HCT116 (cell line): ENCODE measurements around the gene TNIK. TPM values are rescaled to one million over a fixed set of nuclear protein-coding genes. Genes with fewer than 3 reads are reported as not detected.

Experiments used
- ATAC-seq: fragments of 200-7000 bp; cut with Tn5 transposase; 2 replicates; pipeline ENCODE4 v1.9.1; 2020; ENCODE audit warnings: mild to moderate bottlenecking, moderate library complexity
- BruUV-seq: library from RNA; stranded (reverse); fragments of 400-500 nt; replicated peaks from 2 replicates; lab custom pipeline; 2021; lab: Mats Ljungman, UMichigan
- CTCF ChIA-PET: fragments of 300-600 bp; sonication (Branson Sonifier 250); formaldehyde crosslinking; loops from one replicate; lab custom pipeline; 2021; ENCODE audit warnings: antibody characterized with exemption; lab: Charles Lee
- POLR2A ChIA-PET: fragments of 300-600, 350-600 bp; sonication (Branson Sonifier 250); formaldehyde crosslinking; loops from one replicate; lab custom pipeline; 2021; ENCODE audit warnings: antibody characterized with exemption; lab: Charles Lee
- RAD21 ChIA-PET, 2 experiments: fragments of 300-600 bp; sonication (Branson Sonifier 250); formaldehyde crosslinking; loops; one replicate each; lab custom pipeline; 2023; ENCODE audit warnings: low total read pairs in 2 of 2; ENCODE audit not compliant: uncharacterized antibody in 2 of 2, unreplicated experiment in 2 of 2, low non-redundant PET in 1 of 2; lab: Charles Lee
- DNase-seq: peaks from one replicate; pipeline ENCODE4 v3.0.0-alpha.2; 2010; ENCODE audit warnings: low read depth, low spot score
- H2AFZ ChIP-seq: fragments of 200-600 bp; shearing (Covaris generic), sonication (generic); 2 replicates; pipeline ENCODE4 v1.6.1; 2017; ENCODE audit warnings: low read depth, mixed run types, mixed read lengths, antibody characterized with exemption, low read length; ENCODE audit not compliant: poor library complexity, severe bottlenecking
- H3K27ac ChIP-seq: 2 replicates; pipeline ENCODE4 v1.5.1; 2012; ENCODE audit warnings: low read depth, low read length
- H3K27me3 ChIP-seq: fragments of 200-600 bp; sonication (generic); 2 replicates; pipeline ENCODE4 v1.6.1; 2016; ENCODE audit warnings: mixed run types, low read length, mixed read lengths; ENCODE audit not compliant: insufficient read depth
- H3K36me3 ChIP-seq, 2 experiments: fragments of 200-500 bp in 1 of 2; fragments of 200-600 bp in 1 of 2; sonication (Bioruptor generic) in 1 of 2; sonication (generic) in 1 of 2; 2 replicates each; pipeline versions ENCODE4 v1.5.1 to v1.6.1; 2014 to 2016; ENCODE audit warnings: low read length in 2 of 2, inconsistent platforms in 1 of 2, mixed read lengths in 1 of 2, mixed run types in 1 of 2; ENCODE audit not compliant: insufficient read depth in 2 of 2, control insufficient read depth in 1 of 2
- H3K4me1 ChIP-seq, 2 experiments: fragments of 200-600 bp in 1 of 2; sonication (generic) in 1 of 2; 2 replicates each; pipeline versions ENCODE4 v1.5.1 to v1.6.1; 2012 to 2017; ENCODE audit warnings: low read length in 2 of 2, inconsistent platforms in 1 of 2, mild to moderate bottlenecking in 1 of 2, mixed read lengths in 1 of 2, mixed run types in 1 of 2, moderate library complexity in 1 of 2; ENCODE audit not compliant: insufficient read depth in 2 of 2, control insufficient read depth in 1 of 2
- H3K4me2 ChIP-seq: fragments of 200-600 bp; sonication (generic); 2 replicates; pipeline ENCODE4 v1.6.1; 2017; ENCODE audit warnings: mixed run types, low read length, mixed read lengths
- H3K4me3 ChIP-seq, 2 experiments: fragments of 200-600 bp in 1 of 2; sonication (generic) in 1 of 2; replicated peaks in 1 of 2; 2 replicates each; pipeline ENCODE4 v1.5.1; 2011 to 2016; ENCODE audit warnings: low read length in 2 of 2, control low read depth in 1 of 2, low read depth in 1 of 2, mild to moderate bottlenecking in 1 of 2, mixed read lengths in 1 of 2, mixed run types in 1 of 2
- H3K79me2 ChIP-seq: fragments of 200-600 bp; sonication (generic); 2 replicates; pipeline ENCODE4 v1.6.1; 2017; ENCODE audit warnings: mild to moderate bottlenecking, mixed run types, low read length, moderate library complexity, mixed read lengths; ENCODE audit not compliant: insufficient read depth
- H3K9ac ChIP-seq: fragments of 200-600 bp; sonication (generic); 2 replicates; pipeline ENCODE4 v1.6.1; 2016; ENCODE audit warnings: low read length, mixed read lengths
- H3K9me2 ChIP-seq: fragments of 200-600 bp; sonication (generic), shearing (Covaris generic); 2 replicates; pipeline ENCODE4 v1.6.1; 2017; ENCODE audit warnings: mixed run types, mild to moderate bottlenecking, moderate library complexity; ENCODE audit not compliant: insufficient read depth
- H3K9me3 ChIP-seq, 2 experiments: fragments of 200-500 bp in 1 of 2; fragments of 200-600 bp in 1 of 2; sonication (Bioruptor generic) in 1 of 2; sonication (generic) in 1 of 2; 2 replicates each; pipeline ENCODE4 v1.6.1; 2014 to 2017; ENCODE audit warnings: low read length in 2 of 2, mixed read lengths in 2 of 2, inconsistent platforms in 1 of 2, low read depth in 1 of 2, mild to moderate bottlenecking in 1 of 2, mixed run types in 1 of 2, moderate library complexity in 1 of 2; ENCODE audit not compliant: control insufficient read depth in 1 of 2, insufficient read depth in 1 of 2
- H4K20me1 ChIP-seq: fragments of 200-600 bp; sonication (generic), shearing (Covaris generic); 2 replicates; pipeline ENCODE4 v1.6.1; 2017; ENCODE audit warnings: mixed run types, mild to moderate bottlenecking, moderate library complexity; ENCODE audit not compliant: insufficient read depth
- CBX3 ChIP-seq: IDR thresholded peaks from 2 replicates; pipeline ENCODE4 v1.6.1; 2012; ENCODE audit warnings: low read depth
- CEBPB ChIP-seq: IDR thresholded peaks from 2 replicates; pipeline ENCODE4 v1.6.1; 2012; ENCODE audit warnings: low read depth
- CTCF ChIP-seq, 3 experiments: fragments of 200-600 bp in 1 of 3; sonication (generic) in 1 of 3; IDR thresholded peaks in 2 of 3; conservative IDR thresholded peaks in 1 of 3; 2 replicates each; pipeline ENCODE4 v1.5.1; 2012 to 2017; ENCODE audit warnings: low read depth in 2 of 3, low read length in 2 of 3, antibody characterized with exemption in 1 of 3, borderline replicate concordance in 1 of 3, control low read depth in 1 of 3, mild to moderate bottlenecking in 1 of 3, mixed read lengths in 1 of 3, mixed run types in 1 of 3, moderate library complexity in 1 of 3; ENCODE audit not compliant: insufficient read depth in 1 of 3
- EGR1 ChIP-seq: IDR thresholded peaks from 2 replicates; pipeline ENCODE4 v1.6.1; 2012; ENCODE audit warnings: low read depth
- ELF1 ChIP-seq: IDR thresholded peaks from 2 replicates; pipeline ENCODE4 v1.6.1; 2012; ENCODE audit warnings: low read depth, borderline replicate concordance
- EZH2phosphoT487 ChIP-seq: fragments of 200-600 bp; IDR thresholded peaks from 2 replicates; pipeline ENCODE4 v1.6.1; 2018; ENCODE audit warnings: antibody characterized with exemption, borderline replicate concordance
- MAX ChIP-seq: IDR thresholded peaks from 2 replicates; pipeline ENCODE4 v1.6.1; 2012
- POLR2AphosphoS5 ChIP-seq: IDR thresholded peaks from 2 replicates; pipeline ENCODE4 v1.6.1; 2011; ENCODE audit warnings: mild to moderate bottlenecking, low read depth, low read length, moderate library complexity
- RAD21 ChIP-seq: IDR thresholded peaks from 2 replicates; pipeline ENCODE4 v1.6.1; 2012; ENCODE audit warnings: low read depth, mild to moderate bottlenecking
- SIN3A ChIP-seq: IDR thresholded peaks from 2 replicates; pipeline ENCODE4 v1.6.1; 2012; ENCODE audit warnings: low read depth
- SP1 ChIP-seq: IDR thresholded peaks from 2 replicates; pipeline ENCODE4 v1.6.1; 2012; ENCODE audit warnings: low read depth
- TCF7L2 ChIP-seq: IDR thresholded peaks from 2 replicates; pipeline ENCODE4 v1.7.0; 2011; ENCODE audit warnings: borderline replicate concordance, inconsistent platforms; ENCODE audit not compliant: insufficient read depth, insufficient read length; ENCODE audit errors: extremely low read depth
- YY1 ChIP-seq: IDR thresholded peaks from 2 replicates; pipeline ENCODE4 v1.6.1; 2011; ENCODE audit warnings: low read length, low read depth, moderate library complexity, mild to moderate bottlenecking; ENCODE audit not compliant: insufficient replicate concordance; ENCODE audit errors: extremely low read depth
- ZBTB33 ChIP-seq: IDR thresholded peaks from 2 replicates; pipeline ENCODE4 v1.6.1; 2011; ENCODE audit warnings: mild to moderate bottlenecking, low read length, moderate library complexity; ENCODE audit not compliant: insufficient replicate concordance; ENCODE audit errors: extremely low read depth
- ZNF274 ChIP-seq: fragments of 200-500 bp; sonication (Bioruptor generic); IDR thresholded peaks from 2 replicates; pipeline ENCODE4 v1.6.1; 2014; ENCODE audit warnings: mild to moderate bottlenecking, low read depth, low read length, inconsistent platforms
- intact Hi-C: fragments of 100-400 bp; cut with micrococcal nuclease; formaldehyde crosslinking; loops from 2 replicates; pipeline ENCODE4 v1.10.0; 2022
- total RNA-seq: library from RNA; stranded (reverse); gene quantifications from one replicate; pipeline ENCODE4 v1.2.1, GENCODE V29; 2021; ENCODE audit not compliant: unreplicated experiment

Gene TNIK
- total RNA-seq, 1 experiment from 2014 or later, result 24.1 TPM

- H3K4me3 ChIP-seq, result no peak overlapping the region
- no peaks in the 10 kb centered on the region; a peak in 1 of 4 replicates for H3K9me3 ChIP-seq
- H3K27ac ChIP-seq, result no peak overlapping the region
- intact Hi-C loops, result no loop called here
- ChIA-PET POLR2A (no interaction called here), RAD21 (no interaction called here), CTCF (no interaction called here)
- no peak overlapping the region for H3K4me2 ChIP-seq
- no peaks in the 10 kb centered on the region for H3K79me2 ChIP-seq
- no peaks in the 10 kb centered on the region for H4K20me1 ChIP-seq
- no peaks in the 10 kb centered on the region for H3K9me2 ChIP-seq
- no peak overlapping the region for H3K9ac ChIP-seq
- no peaks in the 10 kb centered on the region for H3K36me3 ChIP-seq
- no peak for DNase-seq
- no peaks in the 10 kb centered on the region for H3K27me3 ChIP-seq
- H2AFZ ChIP-seq, result no peak overlapping the region
- no peak for TF ChIP-seq POLR2AphosphoS5
- no peak for TF ChIP-seq TCF7L2
- no peak for TF ChIP-seq CBX3
- no peak for TF ChIP-seq ZBTB33
- no peak for TF ChIP-seq ELF1
- no peak for TF ChIP-seq CEBPB
- TF ChIP-seq EGR1, result no peak
- TF ChIP-seq EZH2phosphoT487, result no peak
- no peak for TF ChIP-seq CTCF (IDR thresholded peaks at IDR 0.05 in 2 of 3, conservative IDR thresholded peaks at IDR 0.05 in 1 of 3; ENCODE audit: borderline replicate concordance in 1 of 3, insufficient read depth in 1 of 3, low read depth in 2 of 3, low read length in 2 of 3)
- TF ChIP-seq YY1, result no peak
- no peak for TF ChIP-seq SP1
- no peak for TF ChIP-seq RAD21
- TF ChIP-seq MAX, result no peak
- TF ChIP-seq SIN3A, result no peak
- TF ChIP-seq ZNF274, result no peak
- H3K4me1 ChIP-seq, result no peaks in the 10 kb centered on the region
- BruUV-seq, result no TSS peak
- no peak for ATAC-seq
Measured at GRCh38 chr3:171226794-171227193, 233.4 kb downstream of the TNIK start.
